Adipose tissue (tissue), 3 donors: Measurements from ENCODE around the gene IL9R. TPM values are rescaled to one million over a fixed set of nuclear protein-coding genes. Genes with fewer than 3 reads are reported as not detected.
"Not testable (repeated sequence)": the region's sequence is repeated elsewhere in the genome, so short reads cannot be mapped to it uniquely, and the experiment has no call there.

Experiments
- H3K27ac ChIP-seq: one replicate; pipeline ENCODE4 v1.5.1; 2013; ENCODE audit warnings: low read depth, low read length
- WGBS, 3 donors: extraction: QIAGEN DNeasy Blood & Tissue Kit; methylation state at CpG; one replicate each; pipeline ENCODE4 v1.1.7; 2013; 5-methylcytosine and 5-hydroxymethylcytosine counted together
- polyA plus RNA-seq, 3 donors: library from polyadenylated mRNA; stranded (reverse); fragments of 200-250 nt; gene quantifications; one replicate each; pipeline ENCODE4 v1.2.3, GENCODE V29; 2013
- donor health status: healthy with polysubstance abuse.
- donor health status: Bipolar disorder and iron deficiency.
- donor health status: healthy.

Gene IL9R
- polyA plus RNA-seq, 3 donors, result 0.07 to 0.09 TPM; not detected in 1

DNA sequence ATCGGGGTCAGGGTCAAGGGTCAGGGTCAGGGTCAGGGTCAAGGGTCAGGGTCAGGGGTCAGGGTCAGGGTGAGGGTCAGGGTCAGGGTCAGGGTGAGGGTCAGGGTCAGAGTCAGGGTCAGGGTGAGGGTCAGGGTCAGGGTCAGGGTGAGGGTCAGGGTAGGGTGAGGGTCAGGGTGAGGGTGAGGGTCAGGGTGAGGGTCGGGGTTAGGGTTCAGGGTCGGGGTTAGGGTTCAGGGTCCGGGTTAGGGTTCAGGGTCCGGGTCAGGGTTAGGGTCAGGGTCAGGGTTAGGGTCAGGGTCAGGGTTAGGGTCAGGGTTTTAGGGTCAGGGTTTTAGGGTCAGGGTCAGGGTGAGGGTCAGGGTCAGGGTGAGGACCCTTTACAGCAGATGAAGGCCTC is 22.4 kb downstream of the IL9R start:
- not testable (repeated sequence) for H3K27ac ChIP-seq
- WGBS, 3 donors, result 64 to 94% (median 87%) methylated on average over 4 to 5 of the region's 5 CpGs

- 76 to 79% (median 77%) methylated on average over 7 to 8 of the region's 9 CpGs for WGBS, 3 donors
These were observed 25.5 kb downstream of the IL9R start for GRCh38 chrX:156023002-156023401.

DNA sequence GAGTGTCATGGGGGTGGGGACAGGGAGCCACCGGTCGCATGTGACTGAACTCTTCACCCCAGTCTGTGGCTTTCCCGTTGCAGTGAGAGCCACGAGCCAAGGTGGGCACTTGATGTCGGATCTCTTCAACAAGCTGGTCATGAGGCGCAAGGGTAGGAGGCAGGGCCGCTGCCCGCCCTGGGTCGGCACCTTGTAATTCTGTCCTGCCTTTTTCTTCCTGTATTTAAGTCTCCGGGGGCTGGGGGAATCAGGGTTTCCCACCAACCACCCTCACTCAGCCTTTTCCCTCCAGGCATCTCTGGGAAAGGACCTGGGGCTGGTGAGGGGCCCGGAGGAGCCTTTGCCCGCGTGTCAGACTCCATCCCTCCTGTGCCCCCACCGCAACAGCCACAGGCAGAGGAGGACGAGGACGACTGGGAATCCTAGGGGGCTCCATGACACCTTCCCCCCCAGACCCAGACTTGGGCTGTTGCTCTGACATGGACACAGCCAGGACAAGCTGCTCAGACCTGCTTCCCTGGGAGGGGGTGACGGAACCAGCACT is 27.5 kb downstream of the IL9R start:
- H3K27ac ChIP-seq, result not testable (repeated sequence)
- 70 to 81% (median 72%) methylated on average over 12 to 13 of the region's 17 CpGs for WGBS, 3 donors

More at GRCh38 chrX:156023002-156023401, 25.5 kb downstream of the IL9R start:
- H3K27ac ChIP-seq, result not testable (repeated sequence)

DNA sequence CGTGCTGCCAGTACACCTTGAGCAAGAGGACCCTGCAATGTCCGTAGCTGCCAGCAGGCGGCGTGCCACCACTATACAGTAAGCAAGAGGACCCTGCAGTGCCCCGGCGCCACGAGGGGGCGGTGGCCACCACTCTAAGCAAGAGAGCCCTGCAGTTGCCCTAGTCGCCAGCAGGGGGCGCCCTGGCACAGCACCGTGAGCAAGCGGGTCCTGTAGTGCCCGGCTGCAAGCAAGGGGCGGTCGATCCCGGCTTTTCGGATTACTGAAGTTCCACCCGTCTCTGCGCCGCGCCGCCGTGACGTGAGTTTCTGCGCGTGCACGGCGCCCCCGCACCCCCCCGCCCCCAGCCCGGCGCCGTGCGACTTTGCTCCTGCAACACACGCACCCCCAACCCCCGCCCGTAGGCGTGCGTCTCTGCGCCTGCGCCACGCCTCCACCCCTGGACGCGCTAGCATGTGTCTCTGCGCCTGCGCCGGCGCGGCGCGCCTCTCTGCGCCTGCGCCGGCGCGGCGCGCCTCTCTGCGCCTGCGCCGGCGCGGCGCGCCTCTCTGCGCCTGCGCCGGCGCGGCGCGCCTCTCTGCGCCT is 31.2 kb downstream of the IL9R start:
- WGBS, 3 donors, result 76 to 78% methylated on average over 17 to 18 of the region's 73 CpGs; no CpG with 5 or more reads in 1 of the 3 donors
- H3K27ac ChIP-seq, result not testable (repeated sequence)

GRCh38 chrX:156029296-156029695 is 31.8 kb downstream of the IL9R start:
- WGBS, 3 donors, result 58 to 80% (median 80%) methylated on average over 9 to 34 of the region's 46 CpGs
- H3K27ac ChIP-seq, result not testable (repeated sequence)

GRCh38 chrX:156029707-156030442 is 32.4 kb downstream of the IL9R start:
- H3K27ac ChIP-seq, result not testable (repeated sequence)
- WGBS, 3 donors, result 70 to 72% methylated on average over 3 to 7 of the region's 9 CpGs; no CpG with 5 or more reads in 1 of the 3 donors

- H3K27ac ChIP-seq, result not testable (repeated sequence)
These were observed 33.0 kb downstream of the IL9R start for GRCh38 chrX:156030474-156030873.

Other genes with a start within 250 kb of the IL9R start
- 10 to 100 TPM; 11.5 to 42.1 (median 24.1) TPM for gene VAMP7, start 116.4 kb upstream of the IL9R start, polyA plus RNA-seq